ENCODE results near the gene DCAF6. TPM values are rescaled to one million over a fixed set of nuclear protein-coding genes. Genes with fewer than 3 reads are reported as not detected.

DCAF6 gene
- total and polyA plus RNA-seq, 7 donors, result 71.0 to 396 (median 316) TPM

DNA sequence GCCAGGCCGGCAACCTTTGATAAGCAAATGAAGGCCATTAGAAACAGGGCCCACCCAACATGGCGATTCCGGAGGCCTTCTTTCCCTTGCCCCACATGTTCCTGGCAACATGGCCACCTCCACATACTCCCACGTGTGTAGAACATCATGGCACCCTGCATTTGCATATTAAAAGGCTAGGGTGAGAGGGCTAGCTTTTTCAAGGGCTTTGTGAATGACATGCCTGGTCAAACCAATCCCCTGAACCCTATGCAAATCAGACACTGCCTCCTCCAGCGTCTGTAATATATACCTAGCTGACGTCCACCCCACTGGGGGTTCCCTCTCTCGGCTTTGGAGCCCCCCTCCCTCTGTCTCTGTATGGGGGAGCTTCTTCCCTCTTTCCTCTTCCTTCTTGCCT lies 24.2 kb upstream of the DCAF6 start:
- H3K36me3 ChIP-seq (ENCODE audit: insufficient read depth in 1 of 2, low read depth in 1 of 2), result peaks cover 0 to 27% of the 10 kb centered on the region in 2 donors
- TF ChIP-seq, protein P1, sequence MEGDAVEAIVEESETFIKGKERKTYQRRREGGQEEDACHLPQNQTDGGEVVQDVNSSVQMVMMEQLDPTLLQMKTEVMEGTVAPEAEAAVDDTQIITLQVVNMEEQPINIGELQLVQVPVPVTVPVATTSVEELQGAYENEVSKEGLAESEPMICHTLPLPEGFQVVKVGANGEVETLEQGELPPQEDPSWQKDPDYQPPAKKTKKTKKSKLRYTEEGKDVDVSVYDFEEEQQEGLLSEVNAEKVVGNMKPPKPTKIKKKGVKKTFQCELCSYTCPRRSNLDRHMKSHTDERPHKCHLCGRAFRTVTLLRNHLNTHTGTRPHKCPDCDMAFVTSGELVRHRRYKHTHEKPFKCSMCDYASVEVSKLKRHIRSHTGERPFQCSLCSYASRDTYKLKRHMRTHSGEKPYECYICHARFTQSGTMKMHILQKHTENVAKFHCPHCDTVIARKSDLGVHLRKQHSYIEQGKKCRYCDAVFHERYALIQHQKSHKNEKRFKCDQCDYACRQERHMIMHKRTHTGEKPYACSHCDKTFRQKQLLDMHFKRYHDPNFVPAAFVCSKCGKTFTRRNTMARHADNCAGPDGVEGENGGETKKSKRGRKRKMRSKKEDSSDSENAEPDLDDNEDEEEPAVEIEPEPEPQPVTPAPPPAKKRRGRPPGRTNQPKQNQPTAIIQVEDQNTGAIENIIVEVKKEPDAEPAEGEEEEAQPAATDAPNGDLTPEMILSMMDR (IDR thresholded peaks at IDR 0.05), result no peak
- intact Hi-C loops (cut with DNase I), result no loop called here
- DNase-seq (no peak), ATAC-seq (peak in 1 of 4 donors; percentile 12)
- H3K27ac ChIP-seq, result no peak overlapping the region
- no peaks in the 10 kb centered on the region for H3K4me1 ChIP-seq
- H3K4me3 ChIP-seq, result no peak overlapping the region
- 71 to 78% (median 74%) methylated on average over 7 of the region's 7 CpGs for WGBS, 3 donors
- H3K9me3 ChIP-seq, result no peaks in the 10 kb centered on the region
- no peaks in the 10 kb centered on the region for H3K27me3 ChIP-seq (ENCODE audit: insufficient read depth in 3 of 3, low read length in 2 of 3)

DNA sequence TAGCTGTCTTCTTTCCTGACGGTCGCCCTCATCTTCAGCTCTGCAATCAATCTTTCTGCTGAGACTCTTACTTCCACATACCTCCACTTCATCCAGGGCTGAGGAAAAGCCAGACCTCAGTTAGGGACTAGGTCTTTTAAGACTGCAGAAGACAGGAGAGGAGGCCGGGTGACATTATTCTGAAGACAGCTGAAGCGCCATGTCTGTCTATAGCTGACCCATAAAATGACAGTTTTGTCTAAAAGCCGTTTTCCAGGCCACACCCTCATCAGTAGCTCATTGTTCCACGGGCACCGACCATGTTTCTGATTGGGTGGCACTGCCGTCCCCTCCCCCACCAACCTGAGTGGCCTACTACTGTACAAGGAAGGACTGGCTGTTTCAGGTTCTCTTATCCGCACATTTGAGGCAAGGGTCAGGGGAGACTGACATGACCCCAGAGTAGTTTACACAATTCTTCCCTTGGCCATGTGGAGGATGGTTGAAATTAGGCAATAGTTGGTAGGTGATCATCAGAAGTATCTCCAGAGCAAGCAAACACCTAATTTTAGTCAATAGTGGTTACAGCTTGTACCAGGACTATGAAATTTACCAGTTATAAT lies 22.5 kb upstream of the DCAF6 start, which contains the start of gene ADCY10:
ADCY10 (minus strand) TSS at position 240 of the 602 bp plus-strand sequence. CDS start 8,994 bp downstream, outside the sequence.
- 87 to 92% (median 91%) methylated on average over 9 of the region's 9 CpGs for WGBS, 3 donors
- H3K27ac ChIP-seq, result no peak within 1 kb of the TSS
- DNase-seq (no peak), ATAC-seq (peak in 3 of 4 donors; percentile 27 to 41 (median 27))
- H3K27me3 ChIP-seq (ENCODE audit: insufficient read depth in 3 of 3, low read length in 2 of 3), result no peaks in the 10 kb centered on the region
- peaks cover 0 to 40% of the 10 kb centered on the region in 2 donors for H3K36me3 ChIP-seq (ENCODE audit: insufficient read depth in 1 of 2, low read depth in 1 of 2)
- TF ChIP-seq, protein P1 (IDR thresholded peaks at IDR 0.05), result no peak
- intact Hi-C loops (cut with DNase I), result no loop called here
- H3K4me1 ChIP-seq, result no peaks in the 10 kb centered on the region
- no peak within 1 kb of the TSS for H3K4me3 ChIP-seq
- H3K9me3 ChIP-seq, result no peaks in the 10 kb centered on the region

DNA sequence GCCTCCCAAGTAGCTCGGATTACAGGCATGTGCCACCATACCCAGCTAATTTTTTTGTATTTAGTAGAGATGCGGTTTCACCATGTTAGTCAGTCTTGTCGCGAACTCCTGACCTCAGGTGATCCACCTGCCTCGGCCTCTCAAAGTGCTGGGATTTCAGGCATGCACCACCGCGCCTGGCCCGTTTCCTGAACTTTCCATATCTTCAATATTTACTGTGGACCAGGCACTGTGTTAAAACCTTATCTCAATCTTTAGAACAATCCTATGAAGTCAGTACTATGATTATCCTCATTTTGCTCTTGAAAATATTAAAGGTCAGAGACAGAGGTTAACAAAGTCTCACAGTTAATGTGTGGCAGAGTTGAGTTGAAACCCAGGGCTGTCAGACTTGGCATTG lies 20.9 kb upstream of the DCAF6 start:
- 97 to 98% (median 98%) methylated on average over 8 of the region's 8 CpGs for WGBS, 3 donors
- intact Hi-C loops (cut with DNase I), result no loop called here
- no peak overlapping the region for H3K4me3 ChIP-seq
- H3K27me3 ChIP-seq (ENCODE audit: insufficient read depth in 3 of 3, low read length in 2 of 3), result no peaks in the 10 kb centered on the region
- no peaks in the 10 kb centered on the region for H3K4me1 ChIP-seq
- no peaks in the 10 kb centered on the region for H3K9me3 ChIP-seq
- TF ChIP-seq, protein P1 (IDR thresholded peaks at IDR 0.05), result no peak
- ATAC-seq (no peak), DNase-seq (no peak)
- peaks cover 0 to 52% of the 10 kb centered on the region in 2 donors for H3K36me3 ChIP-seq (ENCODE audit: insufficient read depth in 1 of 2, low read depth in 1 of 2)
- H3K27ac ChIP-seq, result no peak overlapping the region

- no peaks in the 10 kb centered on the region for H3K9me3 ChIP-seq
- H3K27ac ChIP-seq, result no peak overlapping the region
- DNase-seq (no peak), ATAC-seq (no peak)
- H3K36me3 ChIP-seq (ENCODE audit: insufficient read depth in 1 of 2, low read depth in 1 of 2), result peaks cover 0 to 52% of the 10 kb centered on the region in 2 donors
- WGBS, 3 donors, result 96 to 97% (median 97%) methylated on average over 6 of the region's 6 CpGs
- no peaks in the 10 kb centered on the region for H3K27me3 ChIP-seq (ENCODE audit: insufficient read depth in 3 of 3, low read length in 2 of 3)
- TF ChIP-seq, protein P1 (IDR thresholded peaks at IDR 0.05), result no peak
- no peak overlapping the region for H3K4me3 ChIP-seq
- peaks cover 11% of the 10 kb centered on the region for H3K4me1 ChIP-seq
- intact Hi-C loops (cut with DNase I), result no loop called here
These were observed 19.5 kb upstream of the DCAF6 start for GRCh38 chr1:167916766-167917511.

Data from psoas muscle (tissue), 8 donors.